ENCODE results near the gene THEMIS.
"Not testable (repeated sequence)": the region's sequence is repeated elsewhere in the genome, so short reads cannot be mapped to it uniquely, and the experiment has no call there.

THEMIS gene

GRCh38 chr6:127732927-127733326 is 167.9 kb downstream of the THEMIS start:
- no peak for DNase-seq (ENCODE audit: low read depth in 2 of 2, low spot score in 1 of 2)

- DNase-seq (ENCODE audit: low read depth in 2 of 2, low spot score in 1 of 2), result no peak
Measured at GRCh38 chr6:127727260-127727953, 173.5 kb downstream of the THEMIS start.

GRCh38 chr6:127725821-127726220 is 175.0 kb downstream of the THEMIS start:
- DNase-seq (ENCODE audit: low read depth in 2 of 2, low spot score in 1 of 2), result no peak

- DNase-seq (ENCODE audit: low read depth in 2 of 2, low spot score in 1 of 2), result no peak
Measured at GRCh38 chr6:127718694-127719093, 182.2 kb downstream of the THEMIS start.

GRCh38 chr6:127717384-127717783 is 183.5 kb downstream of the THEMIS start:
- DNase-seq (ENCODE audit: low read depth in 2 of 2, low spot score in 1 of 2), result no peak

GRCh38 chr6:127716465-127716864 is 184.4 kb downstream of the THEMIS start:
- DNase-seq (ENCODE audit: low read depth in 2 of 2, low spot score in 1 of 2), result no peak

GRCh38 chr6:127710668-127711067 is 190.2 kb downstream of the THEMIS start:
- no peak for DNase-seq (ENCODE audit: low read depth in 2 of 2, low spot score in 1 of 2)

- no peak for DNase-seq (ENCODE audit: low read depth in 2 of 2, low spot score in 1 of 2)
Measured at GRCh38 chr6:127706216-127706615, 194.6 kb downstream of the THEMIS start.

GRCh38 chr6:127695108-127695507 is 205.8 kb downstream of the THEMIS start:
- no peak for DNase-seq (ENCODE audit: low read depth in 2 of 2, low spot score in 1 of 2)

GRCh38 chr6:127691146-127691545 is 209.7 kb downstream of the THEMIS start:
- no peak for DNase-seq (ENCODE audit: low read depth in 2 of 2, low spot score in 1 of 2)

- no peak for DNase-seq (ENCODE audit: low read depth in 2 of 2, low spot score in 1 of 2)
Measured at GRCh38 chr6:127690588-127690987, 210.3 kb downstream of the THEMIS start.

GRCh38 chr6:127690092-127690491 is 210.8 kb downstream of the THEMIS start:
- DNase-seq (ENCODE audit: low read depth in 2 of 2, low spot score in 1 of 2), result no peak

GRCh38 chr6:127687490-127687889 is 213.4 kb downstream of the THEMIS start:
- DNase-seq (ENCODE audit: low read depth in 2 of 2, low spot score in 1 of 2), result not testable (repeated sequence)

- no peak for DNase-seq (ENCODE audit: low read depth in 2 of 2, low spot score in 1 of 2)
Measured at GRCh38 chr6:127686084-127686483, 214.8 kb downstream of the THEMIS start.

- DNase-seq (ENCODE audit: low read depth in 2 of 2, low spot score in 1 of 2), result no peak
Measured at GRCh38 chr6:127684501-127684900, 216.4 kb downstream of the THEMIS start.
